ENCODE data around the gene TAF5.
"Not testable (repeated sequence)": the region's sequence is repeated elsewhere in the genome, so short reads cannot be mapped to it uniquely, and the experiment has no call there.

Gene TAF5

GRCh38 chr10:103413564-103413963 lies 45.8 kb downstream of the TAF5 start:
- no peak for DNase-seq (ENCODE audit: low spot score)

DNA sequence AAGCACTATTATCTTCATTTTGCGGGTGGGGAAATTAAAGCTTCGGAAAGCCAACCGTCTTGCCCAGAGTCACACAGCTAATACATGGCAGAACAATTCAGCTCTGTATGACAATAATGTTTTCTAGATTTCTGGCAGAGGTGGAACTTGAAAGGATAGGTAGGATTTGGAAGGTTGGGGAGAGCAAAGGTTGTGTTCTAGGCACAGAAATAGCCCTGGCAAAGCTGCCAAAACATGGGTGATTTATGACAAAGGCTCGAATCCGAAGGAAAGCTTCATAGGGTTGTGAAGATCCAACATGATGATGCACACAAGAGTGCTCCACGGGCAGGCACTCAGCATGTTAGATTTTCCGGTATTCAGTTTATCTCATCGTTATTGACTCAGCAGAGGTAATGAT lies 47.8 kb downstream of the TAF5 start:
- DNase-seq (ENCODE audit: low spot score), result no peak

- peak; percentile 40 for DNase-seq (ENCODE audit: low spot score)
Measured at GRCh38 chr10:103416436-103417147, 48.8 kb downstream of the TAF5 start.

GRCh38 chr10:103417148-103417469 lies 49.3 kb downstream of the TAF5 start:
- DNase-seq (ENCODE audit: low spot score), result not testable (repeated sequence)

DNA sequence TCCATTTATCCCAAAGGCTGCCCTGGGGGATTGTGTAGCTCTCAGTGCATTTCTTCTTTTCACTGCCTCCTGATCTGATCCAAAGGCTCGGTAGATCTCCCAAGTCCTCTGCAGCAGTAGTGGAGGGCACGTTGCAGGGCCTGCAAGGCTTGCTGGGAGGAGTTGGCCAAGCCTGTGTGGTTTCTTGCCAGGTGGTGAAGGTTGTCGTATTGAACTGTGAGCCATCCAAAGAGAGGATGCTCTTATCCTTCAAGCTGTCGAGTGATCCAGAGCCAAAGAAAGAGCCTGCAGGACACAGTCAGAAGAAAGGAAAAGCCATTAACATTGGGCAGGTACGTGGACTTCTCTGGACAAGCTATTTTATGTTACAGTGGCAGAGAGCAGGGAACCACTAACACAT lies 49.8 kb downstream of the TAF5 start:
- no peak for DNase-seq (ENCODE audit: low spot score)

GRCh38 chr10:103419101-103419500 lies 51.3 kb downstream of the TAF5 start:
- no peak for DNase-seq (ENCODE audit: low spot score)

DNA sequence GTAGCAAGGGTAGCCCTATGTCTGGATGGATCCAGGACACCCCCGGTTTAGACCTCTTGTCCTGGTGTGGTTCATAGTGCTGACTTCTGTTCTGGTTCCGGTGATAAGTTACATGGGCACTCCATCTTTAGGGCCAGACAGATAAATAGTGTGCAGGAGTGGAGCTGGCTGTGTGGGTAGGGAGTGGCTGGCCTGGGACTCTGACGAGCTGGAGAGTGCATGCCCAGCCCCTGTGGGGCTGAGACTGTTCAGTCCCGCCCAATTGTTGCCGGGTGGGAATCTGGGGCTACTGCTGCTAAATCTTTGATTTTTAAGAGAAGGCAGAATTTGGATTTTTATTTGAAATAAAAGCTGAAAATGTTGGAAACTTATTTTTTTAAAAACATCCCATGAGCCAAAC lies 56.0 kb downstream of the TAF5 start:
- DNase-seq (ENCODE audit: low spot score), result no peak

GRCh38 chr10:103427866-103428265 lies 60.1 kb downstream of the TAF5 start:
- no peak for DNase-seq (ENCODE audit: low spot score)

GRCh38 chr10:103428989-103429643 lies 61.3 kb downstream of the TAF5 start:
- no peak for DNase-seq (ENCODE audit: low spot score)

GRCh38 chr10:103429647-103430046 lies 61.9 kb downstream of the TAF5 start:
- DNase-seq (ENCODE audit: low spot score), result no peak

DNA sequence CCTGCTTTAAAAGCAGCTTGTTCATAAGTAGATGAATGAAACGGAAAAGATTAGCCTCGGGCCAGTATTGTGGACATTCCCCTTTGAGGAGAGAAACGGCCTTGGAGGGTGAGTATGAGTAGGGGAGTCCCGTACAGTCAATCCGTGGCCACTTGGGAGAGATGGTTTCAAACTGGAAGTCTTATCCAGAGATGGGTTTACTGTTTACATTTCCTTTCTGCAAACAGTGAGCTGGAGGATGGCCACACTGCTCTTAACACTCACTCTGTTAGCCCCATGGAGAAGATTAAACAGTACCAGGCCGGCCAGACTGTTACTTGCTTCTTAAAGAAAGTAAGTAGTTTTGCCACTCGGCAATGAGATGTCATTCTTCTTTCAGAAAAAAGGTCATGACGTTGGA lies 64.1 kb downstream of the TAF5 start:
- no peak for DNase-seq (ENCODE audit: low spot score)

DNA sequence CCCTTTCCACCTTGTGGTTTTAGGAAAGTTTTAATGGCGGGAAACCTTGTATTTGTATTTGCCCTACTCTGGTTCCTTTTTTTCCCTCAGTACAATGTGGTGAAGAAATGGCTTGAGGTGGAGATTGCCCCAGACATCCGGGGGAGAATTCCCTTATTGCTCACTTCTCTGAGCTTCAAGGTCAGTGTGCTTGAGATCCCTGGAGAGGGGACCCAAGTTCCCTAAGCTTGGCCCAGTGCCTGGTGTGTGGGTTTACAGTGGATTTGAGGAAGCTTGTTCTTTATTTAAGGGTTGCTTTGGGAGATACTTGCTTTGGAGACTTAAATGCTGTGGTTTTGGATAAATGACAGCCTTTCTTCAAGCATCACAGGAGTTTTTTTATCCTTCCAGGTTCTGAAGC lies 66.1 kb downstream of the TAF5 start:
- DNase-seq (ENCODE audit: low spot score), result no peak
